HG02588 (cell line): ENCODE measurements around the gene TGFBR3L.
"Not testable (repeated sequence)": the region's sequence is repeated elsewhere in the genome, so short reads cannot be mapped to it uniquely, and the experiment has no call there.

Source experiments
- ATAC-seq: cut with Tn5 transposase; IDR thresholded peaks from one replicate; pipeline ENCODE4 v1.9.1; 2021; ENCODE audit warnings: mild to moderate bottlenecking, moderate library complexity; ENCODE audit not compliant: unreplicated experiment

The TGFBR3L gene

GRCh38 chr19:7926727-7927604 is 12.3 kb downstream of the TGFBR3L start:
- ATAC-seq, result no peak

GRCh38 chr19:7927605-7928333 is 13.1 kb downstream of the TGFBR3L start:
- ATAC-seq, result no peak

GRCh38 chr19:7928334-7928706 is 13.7 kb downstream of the TGFBR3L start:
- no peak for ATAC-seq

GRCh38 chr19:7928741-7929701 is 14.4 kb downstream of the TGFBR3L start:
- no peak for ATAC-seq

GRCh38 chr19:7930030-7930429 is 15.4 kb downstream of the TGFBR3L start:
- not testable (repeated sequence) for ATAC-seq

- no peak for ATAC-seq
Observed at GRCh38 chr19:7930765-7931164, 16.1 kb downstream of the TGFBR3L start.

- ATAC-seq, result no peak
Observed at GRCh38 chr19:7931221-7932061, 16.8 kb downstream of the TGFBR3L start.

- no peak for ATAC-seq
Observed at GRCh38 chr19:7932276-7932929, 17.8 kb downstream of the TGFBR3L start.

GRCh38 chr19:7932930-7933300 is 18.3 kb downstream of the TGFBR3L start:
- no peak for ATAC-seq

GRCh38 chr19:7933411-7933810 is 18.8 kb downstream of the TGFBR3L start:
- no peak for ATAC-seq

GRCh38 chr19:7933828-7934725 is 19.4 kb downstream of the TGFBR3L start:
- no peak for ATAC-seq

- ATAC-seq, result no peak
Observed at GRCh38 chr19:7934766-7935165, 20.1 kb downstream of the TGFBR3L start.

GRCh38 chr19:7940841-7941240 is 26.2 kb downstream of the TGFBR3L start:
- no peak for ATAC-seq

GRCh38 chr19:7941895-7942596 is 27.4 kb downstream of the TGFBR3L start:
- no peak for ATAC-seq

GRCh38 chr19:7942981-7943443 is 28.4 kb downstream of the TGFBR3L start:
- no peak for ATAC-seq

GRCh38 chr19:7943444-7944176 is 29.0 kb downstream of the TGFBR3L start, which contains the start of gene TIMM44:
Gene TIMM44, minus strand, starts transcription at chr19:7943666. Its CDS starts 15 bp downstream, at chr19:7943651.
- ATAC-seq, result peak; percentile 91

- peak; percentile 17 for ATAC-seq
Observed at GRCh38 chr19:7944177-7944761, 29.6 kb downstream of the TGFBR3L start.
